Activated CD8-positive, alpha-beta memory T cell treated with anti-CD3 and anti-CD28 coated beads, Interleukin-2, amount 50 U/mL, for 48 hours (primary cell): ENCODE data around the gene SPON1.
"Not testable (repeated sequence)": the region's sequence is repeated elsewhere in the genome, so short reads cannot be mapped to it uniquely, and the experiment has no call there.

ENCODE experiments used
- DNase-seq: peaks from one replicate; pipeline ENCODE4 v3.0.0-alpha.2; 2020

SPON1 gene

DNA sequence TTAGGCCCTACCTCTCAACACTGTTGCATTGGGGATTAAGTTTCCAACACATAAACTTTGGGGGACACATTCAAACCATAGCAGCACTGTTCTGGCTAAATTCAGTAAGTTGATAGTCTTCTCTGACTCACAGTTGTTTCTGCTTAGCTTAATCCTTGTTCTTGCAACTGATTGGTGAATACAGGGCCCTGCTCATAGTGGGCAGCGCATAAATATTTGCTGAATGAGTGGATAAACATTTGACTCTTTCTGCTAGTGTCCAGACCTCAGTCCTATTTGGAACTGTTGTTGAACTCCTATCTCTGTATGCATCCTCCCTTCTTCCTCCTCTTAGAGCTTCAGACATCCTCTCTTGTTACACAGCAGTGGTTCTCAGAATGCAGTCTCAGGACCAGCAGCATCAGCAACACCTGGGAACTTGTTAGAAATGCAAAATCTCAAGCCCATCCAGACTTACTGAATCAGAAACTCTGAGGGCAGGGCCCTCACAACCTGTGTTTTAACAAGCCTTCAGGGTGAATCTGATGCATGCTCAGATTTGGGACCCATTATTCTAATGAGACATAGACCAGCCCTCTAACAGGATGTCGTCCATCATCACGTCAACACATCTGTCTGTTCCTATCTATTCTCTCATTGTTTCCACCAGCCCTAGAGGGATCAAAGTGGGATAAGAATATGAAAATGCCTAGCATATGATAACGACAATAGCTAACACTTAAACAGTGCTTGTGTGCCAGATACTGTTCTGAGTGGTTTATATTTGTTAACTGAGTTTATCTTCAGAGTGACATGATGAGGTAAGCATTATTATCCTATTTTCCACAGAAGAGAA, 22.3 kb downstream of the SPON1 start:
- DNase-seq, result no peak

DNA sequence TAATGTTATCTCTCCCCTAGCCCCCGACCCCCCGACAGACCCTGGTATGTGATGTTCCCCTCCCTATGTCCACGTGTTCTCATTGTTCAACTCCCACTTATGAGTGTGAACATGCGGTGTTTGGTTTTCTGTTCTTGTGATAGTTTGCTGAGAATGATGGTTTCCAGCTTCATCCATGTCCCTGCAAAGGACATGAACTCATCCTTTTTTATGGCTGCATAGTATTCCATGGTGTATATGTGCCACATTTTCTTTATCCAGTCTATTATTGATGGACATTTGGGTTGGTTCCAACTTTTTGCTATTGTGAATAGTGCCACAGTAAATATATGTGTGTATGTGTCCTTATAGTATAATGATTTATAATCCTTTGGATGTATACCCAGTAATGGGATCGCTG, 24.2 kb downstream of the SPON1 start:
- DNase-seq, result not testable (repeated sequence)

DNA sequence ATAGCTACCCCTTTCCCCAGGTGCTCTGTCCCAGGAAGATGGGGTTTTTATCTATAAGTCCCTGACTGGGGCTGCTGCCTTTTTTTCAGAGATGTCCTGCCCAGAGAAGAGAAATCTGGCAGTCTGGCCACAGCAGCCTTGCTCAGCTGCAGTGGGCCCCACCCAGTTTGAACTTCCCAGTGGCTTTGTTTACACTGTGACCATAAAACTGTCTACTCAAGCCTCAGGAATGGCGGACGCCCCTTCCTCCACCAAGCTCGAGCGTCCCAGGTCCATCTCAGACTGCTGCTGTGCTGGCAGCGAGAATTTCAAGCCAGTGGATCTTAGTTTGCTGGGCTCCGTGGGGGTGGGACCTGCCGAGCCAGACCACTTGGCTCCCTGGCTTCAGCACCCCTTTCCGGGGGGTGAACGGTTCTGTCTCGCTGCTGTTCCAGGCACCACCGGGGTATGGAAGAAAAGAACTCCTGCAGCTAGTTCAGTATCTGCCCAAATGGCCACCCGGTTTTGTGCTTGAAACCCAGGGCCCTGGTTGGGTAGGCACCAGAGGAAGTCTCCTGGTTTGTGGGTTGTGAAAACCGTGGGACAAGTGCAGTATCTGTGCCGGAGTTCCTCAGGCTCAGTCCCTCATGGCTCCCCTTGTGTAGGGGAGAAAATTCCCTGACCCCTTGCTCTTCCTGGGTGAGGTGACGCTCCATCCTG, 29.8 kb downstream of the SPON1 start:
- not testable (repeated sequence) for DNase-seq

DNA sequence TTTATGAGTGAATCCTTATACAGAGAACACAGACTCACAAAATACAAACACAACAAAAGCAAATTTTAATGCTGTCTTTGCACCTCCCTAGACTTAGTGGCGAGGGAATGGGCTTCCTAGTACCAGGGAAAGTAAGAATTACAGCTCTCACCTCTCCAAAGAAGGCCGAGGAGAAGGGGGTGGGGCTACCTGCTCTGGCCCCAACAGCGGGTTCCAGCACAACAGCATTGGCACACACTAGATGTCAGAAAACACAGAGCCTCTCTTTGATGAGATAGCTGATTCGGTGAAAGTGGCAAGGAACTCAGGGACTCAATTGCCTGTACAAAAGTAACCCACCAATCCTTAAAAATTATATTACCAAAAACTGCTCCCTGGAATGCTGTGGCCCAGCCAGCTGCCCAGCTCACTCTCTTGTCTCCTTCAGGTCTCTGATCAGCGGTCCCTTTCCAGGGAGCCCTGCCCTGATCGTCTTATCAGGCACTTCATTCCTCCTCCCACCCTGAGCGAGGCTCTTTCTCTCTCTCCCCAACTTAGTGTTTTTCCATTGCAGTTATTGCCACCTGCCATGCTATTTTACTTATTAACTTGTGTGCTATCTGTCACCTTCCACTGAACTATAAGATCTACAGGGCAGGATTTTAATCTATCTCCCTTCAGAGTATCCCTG, 30.7 kb downstream of the SPON1 start:
- DNase-seq, result no peak

DNA sequence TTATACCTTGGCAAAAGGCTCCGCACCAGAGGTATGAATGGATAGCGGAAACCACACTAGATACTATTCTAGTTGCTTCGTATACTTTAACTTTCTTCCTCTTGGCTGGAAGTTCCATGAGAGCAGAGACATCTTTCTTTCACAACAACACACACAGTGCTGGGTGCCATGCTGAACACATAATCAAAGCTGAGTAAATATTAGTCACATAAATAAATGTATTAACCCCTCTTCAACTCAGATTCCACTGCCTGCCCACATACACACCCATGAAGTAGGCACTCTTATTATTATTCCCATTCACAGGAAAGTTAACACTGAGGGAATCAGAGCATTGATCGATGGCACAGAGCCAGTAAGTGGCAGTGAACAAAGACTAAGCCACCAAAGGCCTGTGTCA, 35.4 kb downstream of the SPON1 start:
- DNase-seq, result no peak

- no peak for DNase-seq
Measured at GRCh38 chr11:13999704-14000103, 37.2 kb downstream of the SPON1 start.

DNA sequence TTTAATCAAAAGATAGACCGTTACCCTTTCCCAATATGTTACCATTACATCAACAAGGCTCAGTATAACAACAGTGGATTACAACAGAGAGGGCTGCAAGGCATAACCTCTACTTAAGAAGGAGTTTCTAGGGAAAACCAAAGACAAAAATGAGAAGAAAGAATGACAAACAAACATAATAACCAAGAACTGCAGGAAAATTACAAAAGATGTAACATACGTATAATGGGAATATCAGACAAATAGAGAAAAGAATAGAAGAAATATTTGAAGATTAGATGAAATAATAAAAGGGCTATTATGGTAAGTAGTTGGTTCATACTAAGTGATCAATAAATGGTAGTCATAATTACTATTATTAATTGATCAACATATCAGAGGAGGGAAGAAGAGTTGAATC, 39.1 kb downstream of the SPON1 start:
- no peak for DNase-seq

DNA sequence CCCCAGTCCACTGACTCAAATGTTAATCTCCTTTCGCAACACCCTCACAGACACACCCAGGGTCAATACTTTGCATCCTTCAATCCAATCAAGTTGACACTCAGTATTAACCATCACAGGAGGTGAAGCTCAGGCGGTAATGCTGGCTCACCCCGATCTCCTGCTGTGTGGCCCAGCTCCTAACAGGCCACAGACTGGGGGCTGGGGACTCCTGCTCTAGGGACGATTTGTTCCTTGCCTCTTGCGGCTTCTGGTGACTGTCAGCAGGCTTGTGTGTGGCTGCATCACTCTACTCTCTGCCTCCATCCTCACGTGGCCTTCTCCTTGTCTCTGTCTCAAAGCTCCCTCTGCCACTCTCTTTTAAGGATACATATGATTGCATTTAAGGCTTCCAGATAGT, 45.0 kb downstream of the SPON1 start:
- DNase-seq, result no peak

DNA sequence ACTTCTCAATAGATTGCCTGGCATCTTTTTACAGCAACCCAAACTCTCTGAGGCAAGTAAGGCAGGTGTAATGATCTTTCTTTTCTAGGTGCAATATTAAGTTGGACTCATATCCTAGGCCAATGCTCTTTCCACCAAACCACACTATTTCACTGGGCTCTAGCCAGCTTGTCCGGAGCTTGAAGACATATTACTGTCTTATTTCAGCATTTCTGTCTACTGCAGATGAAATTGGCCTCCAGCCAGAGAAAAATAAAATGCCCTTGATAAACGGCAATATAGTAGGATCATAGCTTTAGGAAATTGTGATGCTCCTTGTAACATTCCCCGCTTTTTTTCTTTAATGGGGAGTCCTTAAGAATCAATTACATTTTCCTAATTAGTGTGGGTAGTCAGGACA, 48.1 kb downstream of the SPON1 start:
- DNase-seq, result no peak

DNA sequence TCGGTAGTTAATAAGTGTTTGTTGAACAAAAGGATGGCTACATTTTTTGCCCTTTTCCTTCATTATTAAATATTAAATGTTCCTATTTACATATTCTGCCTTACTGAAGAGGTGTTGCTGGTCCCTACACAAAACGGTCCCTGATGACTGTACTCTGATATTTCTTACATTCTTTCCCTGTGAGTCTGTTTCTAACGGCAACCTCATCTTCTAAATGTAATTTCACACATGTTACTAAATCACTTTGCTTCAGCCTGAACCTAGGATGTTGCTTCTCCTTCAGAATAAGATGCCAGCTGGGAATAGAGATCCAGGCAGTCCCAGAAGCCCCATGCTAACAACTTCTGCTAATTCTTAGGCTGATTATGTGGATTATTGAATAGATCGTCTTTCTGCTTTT, 50.3 kb downstream of the SPON1 start:
- no peak for DNase-seq

- no peak for DNase-seq
Measured at GRCh38 chr11:14015711-14016110, 53.2 kb downstream of the SPON1 start.

DNA sequence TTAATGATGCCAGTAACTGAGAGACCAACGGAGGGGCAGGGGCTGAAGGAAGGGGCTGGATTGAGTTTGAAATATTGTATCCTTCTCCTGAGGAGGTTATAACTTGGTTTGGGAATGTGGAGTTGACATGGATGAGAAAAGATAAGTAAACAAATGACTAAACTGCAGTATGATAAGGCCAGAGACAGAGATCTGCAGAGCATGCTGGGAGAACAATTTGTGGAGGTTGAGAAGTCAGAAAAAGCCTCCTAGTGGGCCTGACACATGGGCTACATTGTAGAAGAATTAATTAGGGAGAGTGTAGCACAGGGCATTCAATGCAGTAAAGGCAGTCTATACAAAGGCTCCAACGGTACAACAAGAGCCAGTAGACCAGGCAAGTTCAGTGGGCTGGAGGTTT, 55.9 kb downstream of the SPON1 start:
- no peak for DNase-seq

GRCh38 chr11:14021738-14022137, 59.2 kb downstream of the SPON1 start:
- no peak for DNase-seq

- no peak for DNase-seq
Measured at GRCh38 chr11:14022251-14022650, 59.7 kb downstream of the SPON1 start.

DNA sequence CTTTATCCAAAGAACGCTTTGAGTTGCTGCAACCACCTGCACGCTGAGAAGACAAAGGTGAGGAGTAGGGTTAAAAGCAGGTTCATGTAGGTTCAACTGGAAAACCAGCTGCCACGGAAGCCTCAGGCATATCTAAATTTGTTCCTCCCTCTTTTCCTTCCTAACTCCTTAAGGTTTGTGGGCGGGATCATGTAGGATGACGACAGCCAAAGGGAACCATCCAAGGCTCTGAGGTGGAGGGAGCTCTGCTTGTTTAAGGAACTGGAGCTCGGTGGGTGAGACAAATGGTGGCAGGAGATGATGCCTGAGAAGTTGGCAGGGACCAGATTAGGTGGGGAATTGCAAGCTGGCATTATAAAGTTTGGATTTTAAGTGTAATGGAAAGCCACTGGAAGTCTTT, 60.3 kb downstream of the SPON1 start:
- DNase-seq, result no peak

GRCh38 chr11:14026961-14027360, 64.4 kb downstream of the SPON1 start:
- no peak for DNase-seq

DNA sequence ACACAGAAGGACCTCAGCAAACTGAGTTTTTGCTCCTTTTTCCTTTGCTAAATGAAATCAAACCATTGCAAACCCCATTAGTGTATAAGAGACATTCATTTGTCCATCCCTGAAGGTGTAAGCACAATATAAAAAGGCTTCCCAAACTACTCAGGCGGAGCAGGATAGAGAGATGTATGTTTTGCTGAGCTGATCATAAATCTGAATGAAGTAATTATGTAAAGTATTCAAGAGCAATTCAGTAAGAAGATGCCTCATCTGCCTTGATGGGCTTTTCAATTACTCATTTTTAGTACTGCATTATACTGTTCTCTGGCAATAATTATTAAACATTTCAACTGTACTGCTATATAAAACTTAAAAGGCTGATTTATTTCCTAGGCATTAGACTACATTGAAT, 65.0 kb downstream of the SPON1 start:
- DNase-seq, result no peak

- no peak for DNase-seq
Measured at GRCh38 chr11:14029440-14029839, 66.9 kb downstream of the SPON1 start.

DNA sequence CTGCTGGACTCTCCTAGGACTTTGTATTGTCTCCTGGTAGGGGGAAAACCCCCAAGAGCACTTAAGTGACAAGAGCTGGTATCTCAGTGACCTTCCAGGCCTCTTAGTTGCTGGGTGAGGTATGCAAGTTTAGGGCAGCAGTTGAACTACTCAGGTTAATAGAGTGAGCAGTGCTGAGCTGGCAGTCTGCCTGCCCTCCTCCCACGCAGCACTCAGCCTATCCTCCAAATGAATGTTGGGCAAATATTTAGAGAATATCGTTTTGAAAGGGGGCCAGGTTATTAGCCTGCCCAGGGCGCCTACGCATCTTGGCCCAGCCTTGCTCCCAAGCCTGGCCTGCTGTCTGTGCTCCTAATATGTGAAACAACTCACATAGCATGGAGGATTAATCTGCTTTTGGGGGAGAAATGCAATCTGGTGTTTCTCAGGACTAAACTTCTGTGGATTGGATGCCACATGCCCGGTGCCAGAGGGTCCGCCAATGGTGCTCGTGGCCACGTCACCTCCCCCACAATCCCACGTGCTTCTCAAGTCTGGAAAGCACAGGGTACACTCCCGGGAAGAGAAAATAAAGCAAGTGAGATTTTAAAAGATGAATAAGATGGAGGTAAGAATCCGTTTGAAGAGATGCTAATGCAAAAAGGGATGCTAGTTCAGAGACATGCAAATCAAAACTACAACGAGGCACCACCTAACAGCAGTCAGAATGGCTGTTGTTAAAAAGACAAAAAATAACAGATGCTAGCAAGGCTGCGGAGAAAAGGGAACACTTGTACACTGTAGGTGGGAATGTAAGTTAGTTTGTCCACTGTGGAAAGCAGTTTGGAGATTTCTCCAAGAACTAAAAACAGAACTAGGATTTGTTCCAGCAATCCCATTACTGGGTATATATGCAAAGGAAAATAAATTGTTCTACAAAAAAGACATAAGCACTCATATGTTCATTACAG, 67.7 kb downstream of the SPON1 start:
- DNase-seq, result no peak

DNA sequence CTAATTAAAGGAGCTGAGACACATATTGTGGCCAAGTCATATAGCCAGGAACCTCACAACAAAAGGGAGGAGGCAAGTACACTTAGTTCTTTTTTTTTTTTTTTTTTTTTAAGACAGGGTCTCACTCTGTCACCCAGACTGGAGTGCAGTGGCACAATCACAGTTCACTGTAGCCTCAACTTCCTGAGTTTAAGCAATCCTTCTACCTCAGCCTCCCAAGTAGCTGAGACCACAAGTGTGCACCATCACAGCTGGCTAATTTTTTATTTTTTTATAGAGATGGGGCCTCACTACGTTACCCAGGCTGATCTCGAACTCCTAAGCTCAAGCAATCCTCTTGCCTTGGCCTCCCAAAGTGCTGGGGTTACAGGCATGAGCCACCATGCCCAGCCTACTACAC, 73.0 kb downstream of the SPON1 start:
- DNase-seq, result not testable (repeated sequence)

GRCh38 chr11:14036469-14036868, 73.9 kb downstream of the SPON1 start:
- no peak for DNase-seq

GRCh38 chr11:14041040-14041439, 78.5 kb downstream of the SPON1 start:
- DNase-seq, result no peak

DNA sequence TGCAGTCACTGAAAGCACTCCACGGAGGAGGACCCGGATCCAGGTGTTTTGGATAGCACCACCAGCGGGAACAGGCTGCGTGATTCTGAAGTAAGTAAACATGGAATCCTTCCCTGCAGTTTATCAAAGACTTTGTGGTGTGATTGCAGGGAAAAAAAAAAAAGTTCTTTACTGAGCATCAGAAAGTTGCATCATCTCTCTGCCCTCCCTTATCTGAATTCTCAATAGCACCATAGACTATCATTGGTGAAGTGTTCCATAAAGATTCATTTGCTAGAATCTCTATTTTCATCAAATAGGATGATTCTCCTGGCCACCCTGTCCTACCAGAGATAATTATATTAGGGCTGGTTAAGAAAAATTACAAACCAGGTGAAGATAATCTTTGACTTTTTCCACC, 79.0 kb downstream of the SPON1 start:
- DNase-seq, result no peak
